Left ventricle myocardium inferior (tissue), 1 donor: Measurements from ENCODE around the gene PTPRM. TPM values are rescaled to one million over a fixed set of nuclear protein-coding genes. Genes with fewer than 3 reads are reported as not detected.

Experiments
- DNase-seq: peaks from one replicate; pipeline ENCODE4 v3.0.0-alpha.2; 2020
- H3K27ac ChIP-seq: fragments of 200-600 bp; replicated peaks from 2 replicates; pipeline ENCODE4 v1.8.0; 2021
- H3K27me3 ChIP-seq: fragments of 200-600 bp; 2 replicates; pipeline ENCODE4 v1.8.0; 2021; ENCODE audit warnings: low read depth
- H3K36me3 ChIP-seq: fragments of 200-600 bp; 2 replicates; pipeline ENCODE4 v1.8.0; 2021
- H3K4me1 ChIP-seq: fragments of 200-600 bp; 2 replicates; pipeline ENCODE4 v1.8.0; 2021
- H3K4me3 ChIP-seq: fragments of 200-600 bp; 2 replicates; pipeline ENCODE4 v1.8.0; 2021; ENCODE audit warnings: mild to moderate bottlenecking, moderate library complexity
- H3K9me3 ChIP-seq: fragments of 200-600 bp; replicated peaks from 2 replicates; pipeline ENCODE4 v1.8.0; 2021
- intact Hi-C: fragments of 100-400 bp; cut with micrococcal nuclease; formaldehyde crosslinking; loops from one replicate; pipeline ENCODE4 v1.11.0; 2022
- total RNA-seq: library from RNA; stranded (reverse); fragmentation: NEBNext Ultra II Directional; extraction: Animal tissue kit (Norgen Biotek cat#: 25700); gene quantifications from one replicate; pipeline ENCODE4 v1.2.1, GENCODE V29; 2021
- TF ChIP-seq, protein P1 (sequence below): fragments of 200-600 bp; IDR thresholded peaks from 2 replicates; pipeline ENCODE4 v1.8.0; 2021; ENCODE audit warnings: antibody characterized with exemption, mild to moderate bottlenecking, borderline replicate concordance
- donor health status: DM: no; HTN: yes; CAD: no; lungs with severe emphysema.

Gene PTPRM
- total RNA-seq, 1 donor from 2014 or later = 132 TPM

DNA sequence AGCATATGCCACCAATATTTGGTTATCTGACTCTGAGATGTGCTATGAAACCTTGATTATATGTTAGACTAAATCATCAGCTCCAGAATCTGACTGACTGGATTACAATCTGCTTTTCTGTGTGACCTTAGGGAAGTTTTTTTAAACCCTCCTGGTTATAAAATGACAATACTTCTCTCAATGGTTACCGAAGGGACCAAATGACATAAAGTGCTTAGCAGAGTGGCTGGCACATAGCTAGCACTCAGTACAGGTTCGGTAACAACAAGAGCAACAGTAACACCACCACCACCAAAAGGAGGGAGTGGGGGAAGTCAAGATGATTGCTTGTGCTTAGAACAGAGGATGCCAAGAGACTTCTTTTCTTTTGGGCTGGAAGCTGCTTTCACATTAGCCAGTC, 306.2 kb downstream of the PTPRM start:
- TF ChIP-seq, protein P1, sequence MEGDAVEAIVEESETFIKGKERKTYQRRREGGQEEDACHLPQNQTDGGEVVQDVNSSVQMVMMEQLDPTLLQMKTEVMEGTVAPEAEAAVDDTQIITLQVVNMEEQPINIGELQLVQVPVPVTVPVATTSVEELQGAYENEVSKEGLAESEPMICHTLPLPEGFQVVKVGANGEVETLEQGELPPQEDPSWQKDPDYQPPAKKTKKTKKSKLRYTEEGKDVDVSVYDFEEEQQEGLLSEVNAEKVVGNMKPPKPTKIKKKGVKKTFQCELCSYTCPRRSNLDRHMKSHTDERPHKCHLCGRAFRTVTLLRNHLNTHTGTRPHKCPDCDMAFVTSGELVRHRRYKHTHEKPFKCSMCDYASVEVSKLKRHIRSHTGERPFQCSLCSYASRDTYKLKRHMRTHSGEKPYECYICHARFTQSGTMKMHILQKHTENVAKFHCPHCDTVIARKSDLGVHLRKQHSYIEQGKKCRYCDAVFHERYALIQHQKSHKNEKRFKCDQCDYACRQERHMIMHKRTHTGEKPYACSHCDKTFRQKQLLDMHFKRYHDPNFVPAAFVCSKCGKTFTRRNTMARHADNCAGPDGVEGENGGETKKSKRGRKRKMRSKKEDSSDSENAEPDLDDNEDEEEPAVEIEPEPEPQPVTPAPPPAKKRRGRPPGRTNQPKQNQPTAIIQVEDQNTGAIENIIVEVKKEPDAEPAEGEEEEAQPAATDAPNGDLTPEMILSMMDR = no peak
- DNase-seq = no peak
- Histone ChIP-seq H3K4me1 (peaks cover 61% of the 10 kb centered on the region), H3K36me3 (no peaks in the 10 kb centered on the region), H3K9me3 (peaks cover 6% of the 10 kb centered on the region), H3K4me3 (no peak overlapping the region), H3K27ac (no peak overlapping the region), H3K27me3 (no peaks in the 10 kb centered on the region)
- intact Hi-C loops = no loop called here

DNA sequence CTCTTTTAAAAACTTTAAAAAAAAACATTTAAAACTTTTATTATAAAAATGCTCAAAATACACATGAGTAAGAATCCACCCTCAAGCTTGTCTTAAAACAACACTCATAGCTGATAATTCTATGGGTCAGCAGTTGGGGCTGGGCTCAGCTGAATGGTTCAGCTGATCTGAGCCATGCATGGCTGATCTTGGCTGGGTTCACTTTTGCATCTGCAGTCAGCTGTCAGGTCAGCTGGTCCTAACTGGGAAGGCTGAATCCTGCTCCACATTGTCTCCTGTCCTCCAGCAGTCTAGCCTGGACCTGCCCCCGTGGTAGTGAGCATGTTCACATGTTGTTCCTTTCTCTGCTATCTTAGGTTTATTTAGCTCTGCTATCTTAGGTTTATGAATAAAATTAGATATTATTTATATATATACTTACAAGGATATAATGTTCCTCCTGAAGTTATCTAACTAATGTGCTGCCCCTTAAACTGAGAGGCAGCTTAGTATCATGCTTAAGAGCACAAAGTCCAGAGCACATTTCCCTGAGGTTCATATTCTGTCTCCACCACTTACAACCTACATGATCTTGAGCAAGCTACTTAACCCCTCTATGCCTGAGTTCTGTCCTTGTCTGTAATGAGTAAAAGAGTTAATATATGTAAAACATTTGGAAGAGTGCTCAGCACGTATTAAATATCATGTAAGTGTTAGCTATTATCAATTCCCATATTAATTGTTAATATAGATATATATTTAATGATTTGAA, 309.4 kb downstream of the PTPRM start:
- DNase-seq = no peak
- TF ChIP-seq, protein P1 = no peak
- H3K27me3 ChIP-seq = no peaks in the 10 kb centered on the region
- peaks cover 72% of the 10 kb centered on the region for H3K4me1 ChIP-seq
- H3K4me3 ChIP-seq = no peak overlapping the region
- intact Hi-C loops = no loop called here
- no peak overlapping the region for H3K27ac ChIP-seq
- peaks cover 6% of the 10 kb centered on the region for H3K9me3 ChIP-seq
- no peaks in the 10 kb centered on the region for H3K36me3 ChIP-seq

DNA sequence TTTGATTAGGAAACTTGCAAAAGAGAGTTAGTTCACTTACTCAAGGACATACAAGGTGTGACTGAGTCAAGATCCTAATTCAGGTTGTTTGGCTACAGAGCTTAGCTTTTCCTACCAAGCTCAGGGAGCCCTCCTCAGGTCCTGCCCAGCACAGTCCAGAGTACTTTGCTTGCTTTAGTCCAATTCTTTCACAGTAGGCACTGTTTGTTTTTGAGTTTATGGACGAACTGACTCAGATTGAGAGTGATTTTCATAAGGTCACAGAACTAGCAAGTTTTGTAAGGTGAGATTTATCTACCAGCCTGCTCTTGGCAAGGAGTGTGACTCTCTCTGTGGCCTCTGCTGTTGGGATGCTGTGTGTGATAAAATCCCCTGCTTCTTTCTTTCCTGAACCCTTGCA, 310.5 kb downstream of the PTPRM start:
- Histone ChIP-seq H3K27me3 (no peaks in the 10 kb centered on the region), H3K4me1 (peaks cover 67% of the 10 kb centered on the region), H3K9me3 (peaks cover 6% of the 10 kb centered on the region), H3K36me3 (no peaks in the 10 kb centered on the region), H3K4me3 (no peak overlapping the region), H3K27ac (peak overlapping the region; percentile 9)
- TF ChIP-seq, protein P1 = no peak
- intact Hi-C loops = no loop called here
- DNase-seq = no peak

DNA sequence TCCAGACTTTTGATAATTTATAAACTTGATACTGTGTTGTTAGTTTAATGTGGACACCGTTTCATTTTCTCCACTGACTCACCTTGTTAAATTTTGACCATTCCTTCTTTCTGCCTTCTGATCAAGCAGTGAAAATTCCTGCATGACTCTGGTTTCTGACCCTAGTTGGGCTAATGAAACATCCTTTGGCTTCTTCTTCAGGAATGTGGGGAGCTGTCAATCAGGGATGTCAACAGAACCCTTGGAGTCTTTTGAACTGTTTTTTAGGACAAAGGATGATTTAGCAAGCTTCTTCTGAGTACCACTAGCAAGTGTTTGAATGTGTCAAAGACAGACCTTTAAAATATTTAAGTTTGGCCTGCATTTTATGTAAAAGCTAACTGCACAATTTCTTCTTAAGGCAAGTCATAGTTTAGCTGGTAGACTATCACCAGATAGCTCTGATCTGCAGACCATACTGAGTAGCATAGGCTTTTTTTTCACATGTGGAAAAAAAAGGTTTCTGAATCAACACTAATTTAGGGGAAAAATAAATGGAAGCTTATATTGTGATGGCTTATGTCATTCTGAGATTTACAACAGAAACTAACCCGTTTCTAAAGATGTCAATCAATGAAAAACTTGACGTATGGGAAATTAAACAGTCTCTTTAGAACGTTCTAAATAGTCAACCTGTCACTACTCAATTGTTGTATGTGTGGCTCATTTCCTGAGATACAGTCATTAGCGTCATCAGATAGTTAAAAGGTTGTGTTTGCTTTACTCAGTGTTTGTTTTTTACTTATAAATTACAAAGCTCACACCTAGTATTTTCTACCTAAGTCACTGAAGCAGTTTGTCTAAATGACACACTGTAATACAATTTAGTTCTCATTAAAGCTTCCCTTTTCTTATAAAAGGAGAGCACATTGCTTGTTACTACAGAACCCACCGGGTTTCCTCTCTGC, 311.4 kb downstream of the PTPRM start:
- intact Hi-C loops = no loop called here
- no peak overlapping the region for H3K27ac ChIP-seq

DNA sequence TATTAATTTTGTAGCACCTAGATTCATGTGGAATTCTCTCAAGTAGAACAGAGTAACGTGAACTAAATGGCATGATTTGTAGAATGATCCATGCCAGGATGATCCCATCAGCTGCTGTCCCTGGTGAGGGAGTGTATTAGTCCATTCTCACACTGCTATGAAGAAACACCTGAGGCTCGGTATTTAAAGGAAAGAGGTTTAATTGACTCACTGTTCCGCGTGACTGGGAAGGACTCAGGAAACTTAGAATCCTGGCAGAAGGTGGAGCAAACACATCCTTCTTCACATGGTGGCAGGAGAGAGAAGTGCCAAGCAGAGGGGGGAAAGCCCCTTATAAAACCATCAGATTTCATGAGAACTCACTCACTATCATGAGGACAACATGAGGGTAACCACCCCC, 312.6 kb downstream of the PTPRM start:
- H3K36me3 ChIP-seq = no peaks in the 10 kb centered on the region
- H3K27me3 ChIP-seq = no peaks in the 10 kb centered on the region
- H3K4me1 ChIP-seq = peaks cover 70% of the 10 kb centered on the region
- TF ChIP-seq, protein P1 = no peak
- H3K27ac ChIP-seq = no peak overlapping the region
- H3K9me3 ChIP-seq = peaks cover 6% of the 10 kb centered on the region
- no peak for DNase-seq
- no peak overlapping the region for H3K4me3 ChIP-seq
- intact Hi-C loops = no loop called here

More for the DNA sequence above, 311.4 kb downstream of the PTPRM start:
- Histone ChIP-seq H3K4me1 (peaks cover 65% of the 10 kb centered on the region), H3K9me3 (peaks cover 6% of the 10 kb centered on the region), H3K4me3 (no peak overlapping the region), H3K27me3 (no peaks in the 10 kb centered on the region), H3K36me3 (no peaks in the 10 kb centered on the region)
- DNase-seq = no peak
- TF ChIP-seq, protein P1 = no peak
